Neural progenitor cell (in vitro differentiated cells): ENCODE results near the gene KLK7. TPM values are rescaled to one million over a fixed set of nuclear protein-coding genes. Genes with fewer than 3 reads are reported as not detected.

ENCODE experiments used
- DNase-seq: peaks from one replicate; pipeline ENCODE4 v3.0.0-alpha.2; 2016; ENCODE audit warnings: low spot score
- H2AFZ ChIP-seq: fragments of 200-600 bp; sonication (generic); replicated peaks from 2 replicates; pipeline ENCODE4 v1.6.1; 2016; ENCODE audit warnings: antibody characterized with exemption
- H3F3A ChIP-seq: fragments of 200-600 bp; sonication (generic); 2 replicates; pipeline ENCODE4 v1.6.1; 2016; ENCODE audit warnings: antibody characterized with exemption, low read depth
- H3K27ac ChIP-seq: fragments of 200-600 bp; sonication (generic); 2 replicates; pipeline ENCODE4 v1.5.1; 2016; ENCODE audit warnings: mild to moderate bottlenecking
- H3K27me3 ChIP-seq: fragments of 200-600 bp; sonication (generic); 2 replicates; pipeline ENCODE4 v1.6.1; 2016; ENCODE audit warnings: mild to moderate bottlenecking, moderate library complexity
- H3K36me3 ChIP-seq: fragments of 200-600 bp; sonication (generic); 2 replicates; pipeline ENCODE4 v1.5.1; 2016
- H3K4me1 ChIP-seq: fragments of 200-600 bp; sonication (generic); 2 replicates; pipeline ENCODE4 v1.6.1; 2016; ENCODE audit warnings: mixed run types
- H3K4me2 ChIP-seq: fragments of 200-600 bp; sonication (generic); 2 replicates; pipeline ENCODE4 v1.6.1; 2016
- H3K4me3 ChIP-seq: fragments of 200-600 bp; sonication (generic); 2 replicates; pipeline ENCODE4 v1.5.1; 2016
- H3K79me2 ChIP-seq: fragments of 200-600 bp; sonication (generic); 2 replicates; pipeline ENCODE4 v1.6.1; 2016; ENCODE audit warnings: low read depth
- H3K9ac ChIP-seq: fragments of 200-600 bp; sonication (generic); 2 replicates; pipeline ENCODE4 v1.6.1; 2016
- H3K9me3 ChIP-seq: fragments of 200-600 bp; sonication (generic); 2 replicates; pipeline ENCODE4 v1.5.1; 2016; ENCODE audit warnings: low read depth
- H4K20me1 ChIP-seq: fragments of 200-600 bp; sonication (generic); 2 replicates; pipeline ENCODE4 v1.6.1; 2016; ENCODE audit warnings: low read depth
- H3K27ac Mint-ChIP-seq: 3 replicates; pipeline ENCODE4 v1.8.0; 2021; ENCODE audit warnings: mixed read lengths
- H3K27me3 Mint-ChIP-seq: 2 replicates; pipeline ENCODE4 v1.8.0; 2022; ENCODE audit warnings: low read depth, mild to moderate bottlenecking, inconsistent platforms, moderate library complexity, mixed read lengths; ENCODE audit not compliant: insufficient read depth
- H3K36me3 Mint-ChIP-seq: 3 replicates; pipeline ENCODE4 v1.8.0; 2021; ENCODE audit warnings: mixed read lengths
- H3K4me1 Mint-ChIP-seq: 3 replicates; pipeline ENCODE4 v1.8.0; 2021; ENCODE audit warnings: mixed read lengths
- H3K4me3 Mint-ChIP-seq: 3 replicates; pipeline ENCODE4 v1.8.0; 2021; ENCODE audit warnings: mild to moderate bottlenecking, moderate library complexity, mixed read lengths
- H3K9me3 Mint-ChIP-seq: 3 replicates; pipeline ENCODE4 v1.8.0; 2020; ENCODE audit warnings: mixed read lengths
- EZH2 ChIP-seq: fragments of 200-600 bp; sonication (generic); IDR thresholded peaks from 2 replicates; pipeline ENCODE4 v1.6.1; 2017; ENCODE audit warnings: antibody characterized with exemption, mild to moderate bottlenecking, moderate library complexity
- EZH2phosphoT487 ChIP-seq: fragments of 200-600 bp; sonication (generic); IDR thresholded peaks from 2 replicates; pipeline ENCODE4 v1.6.1; 2017; ENCODE audit warnings: antibody characterized with exemption
- total RNA-seq: library from RNA; depleted of rRNA; stranded (reverse); fragments of >200 nt; gene quantifications from 2 replicates; pipeline ENCODE4 v1.2.3, GENCODE V29; 2015; ENCODE audit warnings: low replicate concordance
- TF ChIP-seq, protein P1 (sequence below): fragments of 200-600 bp; sonication (generic); IDR thresholded peaks from 2 replicates; pipeline ENCODE4 v1.5.1; 2017; ENCODE audit warnings: antibody characterized with exemption, mild to moderate bottlenecking

Gene KLK7
- total RNA-seq, 1 donor from 2014 or later: 0.36 TPM

DNA sequence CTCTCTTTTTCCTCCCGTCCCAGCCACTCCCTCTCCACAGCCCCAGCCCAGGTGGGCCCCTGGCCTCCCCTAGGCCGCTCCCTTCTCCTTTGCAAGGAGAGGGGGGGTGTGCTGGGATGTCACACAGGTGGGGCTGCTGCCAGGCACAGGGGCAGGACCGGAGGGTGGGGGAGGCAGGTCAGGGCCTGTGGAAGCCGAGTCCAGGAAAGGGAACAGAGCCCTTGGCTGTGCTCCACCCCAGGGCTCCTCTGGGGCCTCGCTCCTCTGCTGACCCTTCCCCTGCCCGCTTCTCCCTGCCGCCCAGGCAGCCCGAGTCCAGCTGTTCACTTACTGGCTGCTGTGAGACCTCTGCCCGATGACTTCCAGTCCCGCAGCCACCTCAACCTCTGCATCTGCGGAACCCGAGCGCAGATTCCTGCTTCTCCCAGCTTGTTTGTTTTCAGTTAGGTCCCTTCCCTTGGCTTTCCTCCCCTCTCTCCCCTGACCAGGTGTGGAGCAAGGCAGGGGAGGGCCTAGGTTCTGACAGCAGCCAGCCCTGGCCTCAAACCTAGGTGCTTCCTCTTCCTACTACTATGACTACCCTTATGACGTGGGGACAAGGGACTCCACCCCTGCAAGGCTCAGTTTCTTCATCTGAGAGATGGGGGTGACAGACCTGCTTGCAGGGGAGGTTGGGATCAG lies 43.5 kb upstream of the KLK7 start:
- Histone ChIP-seq H3K4me2 (no peak overlapping the region), H3K27me3 (no peaks in the 10 kb centered on the region), H3F3A (no peaks in the 10 kb centered on the region), H3K27ac (no peak overlapping the region), H3K9me3 (no peaks in the 10 kb centered on the region), H3K36me3 (no peaks in the 10 kb centered on the region), H3K9ac (no peak overlapping the region), H4K20me1 (no peaks in the 10 kb centered on the region), H3K79me2 (no peaks in the 10 kb centered on the region), H3K4me1 (peaks cover 22% of the 10 kb centered on the region), H3K4me3 (no peak overlapping the region), H2AFZ (no peak overlapping the region)
- DNase-seq: no peak
- H3K36me3 Mint-ChIP-seq: no peaks in the 10 kb centered on the region
- H3K27ac Mint-ChIP-seq: no peak overlapping the region
- H3K4me1 Mint-ChIP-seq: peaks cover 3% of the 10 kb centered on the region
- no peak for TF ChIP-seq EZH2phosphoT487
- TF ChIP-seq EZH2: no peak
- TF ChIP-seq, protein P1, sequence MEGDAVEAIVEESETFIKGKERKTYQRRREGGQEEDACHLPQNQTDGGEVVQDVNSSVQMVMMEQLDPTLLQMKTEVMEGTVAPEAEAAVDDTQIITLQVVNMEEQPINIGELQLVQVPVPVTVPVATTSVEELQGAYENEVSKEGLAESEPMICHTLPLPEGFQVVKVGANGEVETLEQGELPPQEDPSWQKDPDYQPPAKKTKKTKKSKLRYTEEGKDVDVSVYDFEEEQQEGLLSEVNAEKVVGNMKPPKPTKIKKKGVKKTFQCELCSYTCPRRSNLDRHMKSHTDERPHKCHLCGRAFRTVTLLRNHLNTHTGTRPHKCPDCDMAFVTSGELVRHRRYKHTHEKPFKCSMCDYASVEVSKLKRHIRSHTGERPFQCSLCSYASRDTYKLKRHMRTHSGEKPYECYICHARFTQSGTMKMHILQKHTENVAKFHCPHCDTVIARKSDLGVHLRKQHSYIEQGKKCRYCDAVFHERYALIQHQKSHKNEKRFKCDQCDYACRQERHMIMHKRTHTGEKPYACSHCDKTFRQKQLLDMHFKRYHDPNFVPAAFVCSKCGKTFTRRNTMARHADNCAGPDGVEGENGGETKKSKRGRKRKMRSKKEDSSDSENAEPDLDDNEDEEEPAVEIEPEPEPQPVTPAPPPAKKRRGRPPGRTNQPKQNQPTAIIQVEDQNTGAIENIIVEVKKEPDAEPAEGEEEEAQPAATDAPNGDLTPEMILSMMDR: no peak
- peaks cover 21% of the 10 kb centered on the region for H3K27me3 Mint-ChIP-seq
- peaks cover 3% of the 10 kb centered on the region for H3K9me3 Mint-ChIP-seq
- H3K4me3 Mint-ChIP-seq: no peak overlapping the region

DNA sequence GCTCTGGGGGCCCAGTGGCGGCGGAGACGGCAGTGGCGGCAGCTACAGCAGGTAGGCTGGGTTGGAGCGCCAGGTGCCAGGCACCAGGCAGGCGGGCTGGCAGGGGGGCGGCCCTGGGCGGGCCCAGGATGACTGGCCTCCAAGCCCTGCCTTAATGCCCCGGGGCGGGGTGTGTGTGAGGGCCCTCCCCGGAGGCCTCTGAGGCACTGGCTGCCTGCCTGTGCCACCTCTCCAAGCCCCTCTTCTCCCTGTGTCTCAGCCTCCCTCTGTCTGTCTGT lies 42.8 kb upstream of the KLK7 start, which contains the start of gene KLK11:
KLK11 (minus strand) TSS at position 63 of the 278 bp plus-strand sequence. CDS start 985 bp downstream, outside the sequence.
- H2AFZ ChIP-seq: no peak within 1 kb of the TSS
- peaks cover 22% of the 10 kb centered on the region for H3K4me1 ChIP-seq
- H3K36me3 Mint-ChIP-seq: no peaks in the 10 kb centered on the region
- H3K9me3 ChIP-seq: no peaks in the 10 kb centered on the region
- H3K79me2 ChIP-seq: no peaks in the 10 kb centered on the region
- DNase-seq: no peak
- no peaks in the 10 kb centered on the region for H4K20me1 ChIP-seq
- H3F3A ChIP-seq: no peaks in the 10 kb centered on the region
- H3K4me1 Mint-ChIP-seq: peaks cover 3% of the 10 kb centered on the region
- H3K4me2 ChIP-seq: no peak within 1 kb of the TSS
- H3K27ac Mint-ChIP-seq: no peak within 1 kb of the TSS
- no peak within 1 kb of the TSS for H3K9ac ChIP-seq
- H3K9me3 Mint-ChIP-seq: peaks cover 3% of the 10 kb centered on the region
- H3K4me3 ChIP-seq: no peak within 1 kb of the TSS
- H3K27me3 Mint-ChIP-seq: peaks cover 23% of the 10 kb centered on the region
- TF ChIP-seq, protein P1: no peak
- no peak for TF ChIP-seq EZH2phosphoT487
- no peak for TF ChIP-seq EZH2
- H3K27ac ChIP-seq: no peak within 1 kb of the TSS
- H3K36me3 ChIP-seq: no peaks in the 10 kb centered on the region
- H3K27me3 ChIP-seq: no peaks in the 10 kb centered on the region
- peak within 1 kb of the TSS; percentile 1 for H3K4me3 Mint-ChIP-seq

- Histone ChIP-seq H3K4me1 (peaks cover 25% of the 10 kb centered on the region), H3K9me3 (no peaks in the 10 kb centered on the region), H3K4me2 (no peak overlapping the region), H2AFZ (no peak overlapping the region), H3K27ac (no peak overlapping the region), H3K27me3 (no peaks in the 10 kb centered on the region), H3K9ac (no peak overlapping the region), H3K36me3 (no peaks in the 10 kb centered on the region), H3F3A (no peaks in the 10 kb centered on the region), H3K4me3 (no peak overlapping the region), H4K20me1 (no peaks in the 10 kb centered on the region), H3K79me2 (no peaks in the 10 kb centered on the region)
- TF ChIP-seq, protein P1: no peak
- no peak for TF ChIP-seq EZH2phosphoT487
- peaks cover 3% of the 10 kb centered on the region for H3K9me3 Mint-ChIP-seq
- no peak overlapping the region for H3K4me3 Mint-ChIP-seq
- no peak overlapping the region for H3K27ac Mint-ChIP-seq
- DNase-seq: no peak
- H3K27me3 Mint-ChIP-seq: peaks cover 23% of the 10 kb centered on the region
- peaks cover 3% of the 10 kb centered on the region for H3K4me1 Mint-ChIP-seq
- H3K36me3 Mint-ChIP-seq: no peaks in the 10 kb centered on the region
These were observed 42.3 kb upstream of the KLK7 start for GRCh38 chr19:51025809-51026553.
